Mesendoderm (in vitro differentiated cells): ENCODE results near the gene BCO2. TPM values are rescaled to one million over a fixed set of nuclear protein-coding genes. Genes with fewer than 3 reads are reported as not detected.

Source experiments
- small RNA-seq: library from polyadenylated mRNA; stranded (forward); fragments of <200 nt; extraction: miRNeasy Mini kit (QIAGEN cat#:217004); gene quantifications from one replicate; pipeline ENCODE3, GENCODE V24; 2013; ENCODE audit not compliant: insufficient read depth

The BCO2 gene

Small RNA genes within 50 kb of the gene (small RNA-seq; reads per million reads assigned to genes)
- not detected for gene MRPS36P4
